Panc1 (cell line): ENCODE results near the gene MARCHF2.

Experiments used
- POLR2AphosphoS5 ChIP-seq: IDR thresholded peaks from 2 replicates; pipeline ENCODE4 v1.6.1; 2012; ENCODE audit warnings: mild to moderate bottlenecking, low read depth, low read length, moderate library complexity
- SIN3A ChIP-seq: IDR thresholded peaks from 2 replicates; pipeline ENCODE4 v1.6.1; 2012; ENCODE audit warnings: low read depth, mild to moderate bottlenecking, low read length, moderate library complexity, borderline replicate concordance; ENCODE audit not compliant: insufficient read depth
- TF ChIP-seq, protein P1 (sequence below): fragments of 450-650 bp; IDR thresholded peaks from 2 replicates; pipeline ENCODE4 v1.5.1; 2017; ENCODE audit warnings: mild to moderate bottlenecking
- TF ChIP-seq, protein P2 (sequence below), 2 experiments: IDR thresholded peaks; 2 replicates each; pipeline ENCODE4 v1.6.1; 2011 to 2012; ENCODE audit warnings: low read depth in 2 of 2, control low read depth in 1 of 2, low read length in 1 of 2, mild to moderate bottlenecking in 1 of 2, moderate library complexity in 1 of 2; ENCODE audit not compliant: insufficient read depth in 1 of 2

DNA sequence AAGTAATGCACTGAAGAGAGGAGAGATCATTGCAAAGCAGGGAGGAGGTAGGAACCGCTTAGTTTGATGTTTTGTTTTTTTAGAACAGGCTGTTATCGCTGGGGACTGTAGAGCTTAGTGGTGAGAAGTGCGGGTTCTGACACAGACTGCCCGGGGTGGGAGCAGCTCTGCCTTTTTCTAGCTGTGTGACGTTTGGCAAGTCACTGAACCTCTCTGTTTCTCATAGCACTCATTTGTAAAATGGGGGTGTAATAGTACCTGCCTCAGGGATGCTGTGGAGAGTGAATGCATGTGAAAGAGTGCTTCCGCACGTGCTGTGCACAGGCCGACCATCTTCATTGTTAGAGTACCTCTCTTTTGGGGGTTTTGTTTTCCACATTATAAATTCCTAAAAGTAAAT lies 70.1 kb downstream of the MARCHF2 start:
- TF ChIP-seq, protein P1, sequence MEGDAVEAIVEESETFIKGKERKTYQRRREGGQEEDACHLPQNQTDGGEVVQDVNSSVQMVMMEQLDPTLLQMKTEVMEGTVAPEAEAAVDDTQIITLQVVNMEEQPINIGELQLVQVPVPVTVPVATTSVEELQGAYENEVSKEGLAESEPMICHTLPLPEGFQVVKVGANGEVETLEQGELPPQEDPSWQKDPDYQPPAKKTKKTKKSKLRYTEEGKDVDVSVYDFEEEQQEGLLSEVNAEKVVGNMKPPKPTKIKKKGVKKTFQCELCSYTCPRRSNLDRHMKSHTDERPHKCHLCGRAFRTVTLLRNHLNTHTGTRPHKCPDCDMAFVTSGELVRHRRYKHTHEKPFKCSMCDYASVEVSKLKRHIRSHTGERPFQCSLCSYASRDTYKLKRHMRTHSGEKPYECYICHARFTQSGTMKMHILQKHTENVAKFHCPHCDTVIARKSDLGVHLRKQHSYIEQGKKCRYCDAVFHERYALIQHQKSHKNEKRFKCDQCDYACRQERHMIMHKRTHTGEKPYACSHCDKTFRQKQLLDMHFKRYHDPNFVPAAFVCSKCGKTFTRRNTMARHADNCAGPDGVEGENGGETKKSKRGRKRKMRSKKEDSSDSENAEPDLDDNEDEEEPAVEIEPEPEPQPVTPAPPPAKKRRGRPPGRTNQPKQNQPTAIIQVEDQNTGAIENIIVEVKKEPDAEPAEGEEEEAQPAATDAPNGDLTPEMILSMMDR, result no peak
- TF ChIP-seq, protein P2, sequence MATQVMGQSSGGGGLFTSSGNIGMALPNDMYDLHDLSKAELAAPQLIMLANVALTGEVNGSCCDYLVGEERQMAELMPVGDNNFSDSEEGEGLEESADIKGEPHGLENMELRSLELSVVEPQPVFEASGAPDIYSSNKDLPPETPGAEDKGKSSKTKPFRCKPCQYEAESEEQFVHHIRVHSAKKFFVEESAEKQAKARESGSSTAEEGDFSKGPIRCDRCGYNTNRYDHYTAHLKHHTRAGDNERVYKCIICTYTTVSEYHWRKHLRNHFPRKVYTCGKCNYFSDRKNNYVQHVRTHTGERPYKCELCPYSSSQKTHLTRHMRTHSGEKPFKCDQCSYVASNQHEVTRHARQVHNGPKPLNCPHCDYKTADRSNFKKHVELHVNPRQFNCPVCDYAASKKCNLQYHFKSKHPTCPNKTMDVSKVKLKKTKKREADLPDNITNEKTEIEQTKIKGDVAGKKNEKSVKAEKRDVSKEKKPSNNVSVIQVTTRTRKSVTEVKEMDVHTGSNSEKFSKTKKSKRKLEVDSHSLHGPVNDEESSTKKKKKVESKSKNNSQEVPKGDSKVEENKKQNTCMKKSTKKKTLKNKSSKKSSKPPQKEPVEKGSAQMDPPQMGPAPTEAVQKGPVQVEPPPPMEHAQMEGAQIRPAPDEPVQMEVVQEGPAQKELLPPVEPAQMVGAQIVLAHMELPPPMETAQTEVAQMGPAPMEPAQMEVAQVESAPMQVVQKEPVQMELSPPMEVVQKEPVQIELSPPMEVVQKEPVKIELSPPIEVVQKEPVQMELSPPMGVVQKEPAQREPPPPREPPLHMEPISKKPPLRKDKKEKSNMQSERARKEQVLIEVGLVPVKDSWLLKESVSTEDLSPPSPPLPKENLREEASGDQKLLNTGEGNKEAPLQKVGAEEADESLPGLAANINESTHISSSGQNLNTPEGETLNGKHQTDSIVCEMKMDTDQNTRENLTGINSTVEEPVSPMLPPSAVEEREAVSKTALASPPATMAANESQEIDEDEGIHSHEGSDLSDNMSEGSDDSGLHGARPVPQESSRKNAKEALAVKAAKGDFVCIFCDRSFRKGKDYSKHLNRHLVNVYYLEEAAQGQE (IDR thresholded peaks at IDR 0.05; ENCODE audit: insufficient read depth in 1 of 2, low read depth in 2 of 2, low read length in 1 of 2), result no peak
- TF ChIP-seq SIN3A (no peak), POLR2AphosphoS5 (no peak)
